GM20000 (cell line): ENCODE data around the gene SCGN.

Experiments used
- DNase-seq: peaks from one replicate; pipeline ENCODE4 v3.0.0; 2012; ENCODE audit warnings: low spot score
- CTCF ChIP-seq: IDR thresholded peaks from 2 replicates; pipeline ENCODE4 v1.5.1; 2012; ENCODE audit warnings: mild to moderate bottlenecking, control low read depth; ENCODE audit errors: extremely low read depth, missing control alignments

Gene SCGN

GRCh38 chr6:25750906-25751305, 98.9 kb downstream of the SCGN start:
- TF ChIP-seq CTCF = no peak
- no peak for DNase-seq
